Stimulated activated CD4-positive, alpha-beta T cell treated with anti-CD3 and anti-CD28 coated beads, Interleukin-2, amount 100 ng/mL, for 24 hours (primary cell): ENCODE results near the gene PTPRS.
A peak's percentile ranks its signal among the peaks of the same experiment; 100 is the strongest.
"Not testable (repeated sequence)": the region's sequence is repeated elsewhere in the genome, so short reads cannot be mapped to it uniquely, and the experiment has no call there.

Source experiments
- DNase-seq, 2 donors: peaks; one replicate each; pipeline ENCODE4 v3.0.0-alpha.2; 2020

Gene PTPRS

GRCh38 chr19:5331790-5332189, 8.8 kb downstream of the PTPRS start:
- DNase-seq: no peak

GRCh38 chr19:5330307-5330720, 10.3 kb downstream of the PTPRS start:
- DNase-seq: no peak

- DNase-seq: no peak
Measured at GRCh38 chr19:5329141-5329540, 11.5 kb downstream of the PTPRS start.

- not testable (repeated sequence) for DNase-seq
Measured at GRCh38 chr19:5328407-5328806, 12.2 kb downstream of the PTPRS start.

- DNase-seq: no peak
Measured at GRCh38 chr19:5326986-5327623, 13.5 kb downstream of the PTPRS start.

- DNase-seq: no peak
Measured at GRCh38 chr19:5326545-5326944, 14.1 kb downstream of the PTPRS start.

- no peak for DNase-seq
Measured at GRCh38 chr19:5324947-5325346, 15.7 kb downstream of the PTPRS start.

- no peak for DNase-seq
Measured at GRCh38 chr19:5323475-5323811, 17.2 kb downstream of the PTPRS start.

GRCh38 chr19:5321851-5322681, 18.5 kb downstream of the PTPRS start:
- DNase-seq: peak in 1 of 2 donors; percentile 17

- no peak for DNase-seq
Measured at GRCh38 chr19:5321066-5321642, 19.5 kb downstream of the PTPRS start.

GRCh38 chr19:5319516-5319915, 21.1 kb downstream of the PTPRS start:
- no peak for DNase-seq

- no peak for DNase-seq
Measured at GRCh38 chr19:5318306-5318705, 22.3 kb downstream of the PTPRS start.

- DNase-seq: no peak
Measured at GRCh38 chr19:5317321-5317720, 23.3 kb downstream of the PTPRS start.

- DNase-seq: no peak
Measured at GRCh38 chr19:5316138-5316537, 24.5 kb downstream of the PTPRS start.

GRCh38 chr19:5314907-5315298, 25.7 kb downstream of the PTPRS start:
- no peak for DNase-seq

- no peak for DNase-seq
Measured at GRCh38 chr19:5314012-5314906, 26.4 kb downstream of the PTPRS start.

GRCh38 chr19:5313307-5313706, 27.3 kb downstream of the PTPRS start:
- no peak for DNase-seq

- no peak for DNase-seq
Measured at GRCh38 chr19:5312058-5312457, 28.6 kb downstream of the PTPRS start.

- no peak for DNase-seq
Measured at GRCh38 chr19:5309438-5310204, 31.0 kb downstream of the PTPRS start.

GRCh38 chr19:5308451-5309437, 31.9 kb downstream of the PTPRS start:
- no peak for DNase-seq

GRCh38 chr19:5307655-5308054, 33.0 kb downstream of the PTPRS start:
- DNase-seq: no peak
